ENCODE data around the gene NRDC. TPM values are rescaled to one million over a fixed set of nuclear protein-coding genes. Genes with fewer than 3 reads are reported as not detected.

The NRDC gene
- total and polyA plus RNA-seq, 9 of the 15 experiments (the other 6 are each of a cell fraction or from before 2014, with no cell fraction given): 102 to 371 (median 201) TPM

DNA sequence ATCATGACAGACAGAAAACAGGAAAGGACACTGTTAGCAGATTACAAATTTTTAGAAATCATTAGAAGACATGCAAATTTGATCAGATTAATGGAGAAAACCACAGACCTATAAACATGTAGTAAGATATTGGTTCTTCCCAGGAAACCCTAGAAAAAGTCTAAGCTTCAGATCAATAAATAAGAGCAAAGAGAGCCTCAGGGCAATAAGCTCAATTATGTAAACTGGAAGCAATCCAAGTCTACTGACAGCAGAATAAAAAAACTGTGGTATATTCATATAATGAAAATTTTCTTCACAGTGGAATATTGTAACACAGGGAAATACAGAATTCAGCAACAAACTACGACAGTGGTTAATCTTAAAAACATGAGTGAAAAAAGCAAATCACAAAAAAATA lies 36.3 kb downstream of the NRDC start (continued):
- TF ChIP-seq, protein P1, sequence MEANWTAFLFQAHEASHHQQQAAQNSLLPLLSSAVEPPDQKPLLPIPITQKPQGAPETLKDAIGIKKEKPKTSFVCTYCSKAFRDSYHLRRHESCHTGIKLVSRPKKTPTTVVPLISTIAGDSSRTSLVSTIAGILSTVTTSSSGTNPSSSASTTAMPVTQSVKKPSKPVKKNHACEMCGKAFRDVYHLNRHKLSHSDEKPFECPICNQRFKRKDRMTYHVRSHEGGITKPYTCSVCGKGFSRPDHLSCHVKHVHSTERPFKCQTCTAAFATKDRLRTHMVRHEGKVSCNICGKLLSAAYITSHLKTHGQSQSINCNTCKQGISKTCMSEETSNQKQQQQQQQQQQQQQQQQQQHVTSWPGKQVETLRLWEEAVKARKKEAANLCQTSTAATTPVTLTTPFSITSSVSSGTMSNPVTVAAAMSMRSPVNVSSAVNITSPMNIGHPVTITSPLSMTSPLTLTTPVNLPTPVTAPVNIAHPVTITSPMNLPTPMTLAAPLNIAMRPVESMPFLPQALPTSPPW (CRISPR knock-in tag; IDR thresholded peaks at IDR 0.05): no peak
- TF ChIP-seq CAMTA2 (CRISPR knock-in tag; conservative IDR thresholded peaks at IDR 0.05): no peak

DNA sequence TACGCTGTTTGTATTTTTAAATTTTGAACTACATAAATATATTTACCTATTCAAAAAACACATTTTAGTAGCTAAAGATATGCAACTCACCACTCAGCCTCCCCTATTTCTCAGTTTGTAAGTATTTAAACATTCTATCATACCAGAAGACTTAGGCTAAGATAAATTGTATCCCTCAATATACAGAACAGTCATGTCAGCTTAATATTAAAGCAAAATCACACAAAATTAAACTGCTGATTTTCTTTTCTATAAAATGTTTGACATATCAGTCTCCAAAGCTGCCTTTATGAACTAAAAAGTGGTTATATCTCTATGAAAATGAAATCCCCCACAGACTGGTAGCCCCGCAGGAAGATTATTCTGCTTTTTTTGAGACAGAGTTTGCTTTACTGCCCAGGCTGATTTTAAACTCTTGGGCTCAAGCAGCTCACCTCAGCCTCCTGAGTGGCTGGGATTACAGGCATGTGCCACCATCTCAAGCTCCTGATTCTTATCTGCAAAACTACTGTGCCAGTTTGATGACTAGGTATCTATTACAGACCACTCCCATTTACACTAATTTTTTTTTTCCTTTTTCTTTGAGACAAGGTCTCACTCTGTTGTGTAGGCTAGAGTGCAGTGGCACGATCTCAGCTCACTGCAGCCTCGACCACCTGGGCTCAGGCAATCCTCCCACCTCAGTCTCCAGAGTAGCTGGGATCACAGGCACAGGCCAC lies 37.6 kb downstream of the NRDC start:
- H3K27me3 ChIP-seq (ENCODE audit: control insufficient read depth in 2 of 2, insufficient read depth in 2 of 2, low read length in 2 of 2): no peaks in the 10 kb centered on the region
- no peak overlapping the region for H3K9ac ChIP-seq (ENCODE audit: insufficient read depth in 1 of 2, low read depth in 2 of 2, low read length in 2 of 2)
- H4K20me1 ChIP-seq (replicated peaks; ENCODE audit: control insufficient read depth, insufficient read depth, low read length): no peaks in the 10 kb centered on the region
- DNase-seq (ENCODE audit: extremely low read depth in 1 of 4, low spot score in 3 of 4) (no peak), ATAC-seq (no peak), FAIRE-seq (no peak)
- no peak overlapping the region for H3K27ac ChIP-seq (ENCODE audit: extremely low read depth, low read depth, low read length)
- ChIA-PET POLR2A (interaction anchor here (0.8 to 2.2 kb wide), 5 partner anchors 8 to 29 kb away, joined by 3 to 5 read pairs (median 4); no protein-coding TSS in a partner anchor), CTCF (ENCODE audit: low intra/inter-chr PET ratio) (no interaction called here)
- no peak overlapping the region for H3K4me3 ChIP-seq
- peaks cover 57% of the 10 kb centered on the region for H3K36me3 ChIP-seq (ENCODE audit: control insufficient read depth, insufficient read depth, low read length)
- BruUV-seq (replicated peaks): no TSS peak
- peaks cover 64% of the 10 kb centered on the region for H3K79me2 ChIP-seq (ENCODE audit: control insufficient read depth, insufficient read depth, low read length)
- intact Hi-C loops (cut with micrococcal nuclease) (loop anchor here (5.0 kb wide), 1 partner anchor 36 kb away; the partner anchor contains the start of gene NRDC), in situ Hi-C loops (cut with MboI) (no loop called here)
- no peaks in the 10 kb centered on the region for H3K9me1 ChIP-seq (ENCODE audit: control insufficient read depth, insufficient read depth, low read length)
- 85% methylated on average over 4 of the region's 4 CpGs for WGBS (ENCODE audit: insufficient coverage, low coverage, missing lambda C conversion rate)
- H3K4me2 ChIP-seq (ENCODE audit: insufficient read depth, low read length): no peak overlapping the region
- H2AFZ ChIP-seq (ENCODE audit: low read depth, low read length): no peak overlapping the region
- H3K4me1 ChIP-seq (replicated peaks in 1 of 2; ENCODE audit: control insufficient read depth in 2 of 2, insufficient read depth in 2 of 2, low read length in 2 of 2): peaks cover 2 to 8% of the 10 kb centered on the region in 2 experiments; a peak in 2 of 5 replicates
- no peaks in the 10 kb centered on the region for H3K9me3 ChIP-seq (replicated peaks; ENCODE audit: control insufficient read depth, insufficient read depth, low read depth, low read length)
- TF ChIP-seq MAFF (IDR thresholded peaks at IDR 0.05; ENCODE audit: low read length) (peak; percentile 25; the same call in 1 of the 2 replicates), ZNF77 (CRISPR knock-in tag; IDR thresholded peaks at IDR 0.05) (no peak), NFIC (IDR thresholded peaks at IDR 0.05) (no peak), HDGF (IDR thresholded peaks at IDR 0.05) (no peak), ZNF561 (CRISPR knock-in tag; conservative IDR thresholded peaks at IDR 0.05) (no peak), ZNF3 (CRISPR knock-in tag; IDR thresholded peaks at IDR 0.05) (no peak), MEF2D (tag; conservative IDR thresholded peaks at IDR 0.05; ENCODE audit: low read depth) (no peak), ZNF316 (IDR thresholded peaks at IDR 0.05) (peak; percentile 72), U2AF2 (optimal IDR thresholded peaks at IDR 0.05; ENCODE audit: low read depth, low read length) (no peak), TEAD2 (tag; IDR thresholded peaks at IDR 0.05) (no peak), SMARCB1 (IDR thresholded peaks at IDR 0.05; ENCODE audit: insufficient read length, low read depth) (no peak), PTTG1 (tag; IDR thresholded peaks at IDR 0.05; ENCODE audit: low read depth) (no peak)
- TF ChIP-seq, protein P2, sequence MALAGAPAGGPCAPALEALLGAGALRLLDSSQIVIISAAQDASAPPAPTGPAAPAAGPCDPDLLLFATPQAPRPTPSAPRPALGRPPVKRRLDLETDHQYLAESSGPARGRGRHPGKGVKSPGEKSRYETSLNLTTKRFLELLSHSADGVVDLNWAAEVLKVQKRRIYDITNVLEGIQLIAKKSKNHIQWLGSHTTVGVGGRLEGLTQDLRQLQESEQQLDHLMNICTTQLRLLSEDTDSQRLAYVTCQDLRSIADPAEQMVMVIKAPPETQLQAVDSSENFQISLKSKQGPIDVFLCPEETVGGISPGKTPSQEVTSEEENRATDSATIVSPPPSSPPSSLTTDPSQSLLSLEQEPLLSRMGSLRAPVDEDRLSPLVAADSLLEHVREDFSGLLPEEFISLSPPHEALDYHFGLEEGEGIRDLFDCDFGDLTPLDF (CRISPR knock-in tag; IDR thresholded peaks at IDR 0.05): no peak
- TF ChIP-seq, protein P3, sequence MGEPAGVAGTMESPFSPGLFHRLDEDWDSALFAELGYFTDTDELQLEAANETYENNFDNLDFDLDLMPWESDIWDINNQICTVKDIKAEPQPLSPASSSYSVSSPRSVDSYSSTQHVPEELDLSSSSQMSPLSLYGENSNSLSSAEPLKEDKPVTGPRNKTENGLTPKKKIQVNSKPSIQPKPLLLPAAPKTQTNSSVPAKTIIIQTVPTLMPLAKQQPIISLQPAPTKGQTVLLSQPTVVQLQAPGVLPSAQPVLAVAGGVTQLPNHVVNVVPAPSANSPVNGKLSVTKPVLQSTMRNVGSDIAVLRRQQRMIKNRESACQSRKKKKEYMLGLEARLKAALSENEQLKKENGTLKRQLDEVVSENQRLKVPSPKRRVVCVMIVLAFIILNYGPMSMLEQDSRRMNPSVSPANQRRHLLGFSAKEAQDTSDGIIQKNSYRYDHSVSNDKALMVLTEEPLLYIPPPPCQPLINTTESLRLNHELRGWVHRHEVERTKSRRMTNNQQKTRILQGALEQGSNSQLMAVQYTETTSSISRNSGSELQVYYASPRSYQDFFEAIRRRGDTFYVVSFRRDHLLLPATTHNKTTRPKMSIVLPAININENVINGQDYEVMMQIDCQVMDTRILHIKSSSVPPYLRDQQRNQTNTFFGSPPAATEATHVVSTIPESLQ (CRISPR knock-in tag; IDR thresholded peaks at IDR 0.05): no peak
